ENCODE data around the gene APP.

The APP gene

DNA sequence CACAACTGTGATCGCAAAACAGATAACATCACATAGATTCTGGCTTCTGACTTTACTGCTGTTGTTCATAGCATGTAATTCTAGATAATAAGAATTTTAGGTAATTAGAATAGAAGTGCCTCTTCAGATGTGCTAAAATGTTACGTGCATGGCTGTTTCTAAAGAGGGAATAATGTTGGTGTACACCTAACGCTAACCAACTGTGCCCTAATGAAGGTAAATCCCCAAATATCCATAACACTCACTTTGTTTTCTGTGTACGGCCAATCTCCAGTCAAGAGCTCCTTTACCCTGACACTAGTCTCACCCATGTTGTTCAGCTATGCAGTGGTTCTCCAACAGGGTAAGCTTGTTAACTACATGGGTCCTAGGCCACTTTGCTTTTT is 44.4 kb downstream of the APP start:
- no peak for DNase-seq (ENCODE audit: low read depth, low spot score)
- H3K4me3 ChIP-seq (ENCODE audit: low read depth, low read length): no peak overlapping the region
- TF ChIP-seq CTCF (IDR thresholded peaks at IDR 0.05; ENCODE audit: low read depth, low read length): no peak
- in situ Hi-C loops (cut with HindIII; ENCODE audit: low sequenced_read_pairs): no loop called here

GRCh38 chr21:26125433-26126167 is 45.0 kb downstream of the APP start:
- no peak for TF ChIP-seq CTCF (IDR thresholded peaks at IDR 0.05; ENCODE audit: low read depth, low read length)
- H3K4me3 ChIP-seq (ENCODE audit: low read depth, low read length): no peak overlapping the region
- in situ Hi-C loops (cut with HindIII; ENCODE audit: low sequenced_read_pairs): no loop called here

DNA sequence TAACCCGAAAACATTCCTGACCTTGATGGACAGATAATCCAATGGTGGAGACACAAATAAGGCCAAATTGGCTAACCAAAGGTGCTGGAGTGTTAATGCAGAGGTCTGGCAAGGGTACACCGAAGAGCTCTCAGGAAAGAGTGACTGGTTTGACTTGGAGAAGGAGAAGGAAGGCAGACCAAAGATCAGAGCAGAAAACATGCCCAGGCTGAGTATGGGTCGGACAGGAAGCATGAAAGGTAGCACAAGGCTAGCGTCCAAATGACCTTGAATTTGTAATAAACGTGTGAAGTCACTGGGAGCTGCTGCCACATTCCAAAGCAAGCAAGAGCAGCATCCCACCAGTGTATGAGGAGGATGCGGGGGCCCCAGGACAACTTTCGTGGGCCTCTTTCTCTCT is 45.7 kb downstream of the APP start:
- H3K4me3 ChIP-seq (ENCODE audit: low read depth, low read length): no peak overlapping the region
- in situ Hi-C loops (cut with HindIII; ENCODE audit: low sequenced_read_pairs): no loop called here
- DNase-seq (ENCODE audit: low read depth, low spot score): no peak
- TF ChIP-seq CTCF (IDR thresholded peaks at IDR 0.05; ENCODE audit: low read depth, low read length): no peak

More at GRCh38 chr21:26125433-26126167, 45.0 kb downstream of the APP start:
- no peak for DNase-seq (ENCODE audit: low read depth, low spot score)

- no peak overlapping the region for H3K4me3 ChIP-seq (ENCODE audit: low read depth, low read length)
- no peak for TF ChIP-seq CTCF (IDR thresholded peaks at IDR 0.05; ENCODE audit: low read depth, low read length)
- in situ Hi-C loops (cut with HindIII; ENCODE audit: low sequenced_read_pairs): no loop called here
- DNase-seq (ENCODE audit: low read depth, low spot score): peak; percentile 39
These were observed 46.1 kb downstream of the APP start for GRCh38 chr21:26124421-26124833.

DNA sequence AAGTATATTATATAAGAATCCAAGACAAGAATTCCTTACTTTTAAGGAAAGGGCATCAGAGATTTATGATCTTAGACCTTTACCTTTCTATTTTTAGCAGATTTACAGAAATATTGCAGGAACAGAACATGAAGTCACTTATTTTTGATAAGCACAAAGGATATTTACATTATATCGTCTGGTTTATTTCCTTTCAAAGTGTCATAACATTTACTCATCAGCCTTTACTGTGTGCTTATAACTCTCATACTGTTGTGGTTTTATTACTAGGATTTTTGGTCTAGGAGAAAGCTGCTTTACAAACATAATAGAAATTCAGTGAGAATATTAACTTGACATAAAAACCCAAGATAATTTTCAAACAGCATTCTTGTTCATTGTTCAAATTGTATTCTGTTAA is 47.6 kb downstream of the APP start:
- no peak for DNase-seq (ENCODE audit: low read depth, low spot score)
- in situ Hi-C loops (cut with HindIII; ENCODE audit: low sequenced_read_pairs): no loop called here
- TF ChIP-seq CTCF (IDR thresholded peaks at IDR 0.05; ENCODE audit: low read depth, low read length): no peak
- no peak overlapping the region for H3K4me3 ChIP-seq (ENCODE audit: low read depth, low read length)

DNA sequence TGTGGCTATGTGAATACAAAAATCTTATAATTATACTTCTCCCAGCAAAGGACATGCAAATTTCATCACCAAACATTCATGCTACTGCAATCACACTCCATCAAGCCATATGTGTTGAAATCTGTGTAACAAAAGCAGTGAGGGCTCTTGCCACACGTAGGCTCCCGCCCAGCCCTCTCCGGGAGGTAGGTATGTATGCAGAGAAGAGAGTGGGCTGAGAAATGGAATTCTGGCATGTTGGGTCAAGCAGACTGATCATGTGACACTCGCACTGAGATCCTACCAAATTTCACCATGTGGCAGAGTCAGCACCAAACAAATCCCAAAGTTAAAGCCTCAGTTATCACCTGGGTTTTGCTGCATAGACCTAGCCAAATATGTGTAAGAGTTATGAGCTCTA is 49.7 kb downstream of the APP start:
- no peak for TF ChIP-seq CTCF (IDR thresholded peaks at IDR 0.05; ENCODE audit: low read depth, low read length)
- no peak for DNase-seq (ENCODE audit: low read depth, low spot score)
- in situ Hi-C loops (cut with HindIII; ENCODE audit: low sequenced_read_pairs): no loop called here
- H3K4me3 ChIP-seq (ENCODE audit: low read depth, low read length): no peak overlapping the region

Measured in astrocyte of the spinal cord (primary cell).